HG02642 (cell line): ENCODE data around the gene TXNRD1.
"Not testable (repeated sequence)": the region's sequence is repeated elsewhere in the genome, so short reads cannot be mapped to it uniquely, and the experiment has no call there.

ENCODE experiments used
- ATAC-seq: cut with Tn5 transposase; IDR thresholded peaks from one replicate; pipeline ENCODE4 v1.9.1; 2021; ENCODE audit warnings: mild to moderate bottlenecking; ENCODE audit not compliant: unreplicated experiment, poor library complexity

Gene TXNRD1

DNA sequence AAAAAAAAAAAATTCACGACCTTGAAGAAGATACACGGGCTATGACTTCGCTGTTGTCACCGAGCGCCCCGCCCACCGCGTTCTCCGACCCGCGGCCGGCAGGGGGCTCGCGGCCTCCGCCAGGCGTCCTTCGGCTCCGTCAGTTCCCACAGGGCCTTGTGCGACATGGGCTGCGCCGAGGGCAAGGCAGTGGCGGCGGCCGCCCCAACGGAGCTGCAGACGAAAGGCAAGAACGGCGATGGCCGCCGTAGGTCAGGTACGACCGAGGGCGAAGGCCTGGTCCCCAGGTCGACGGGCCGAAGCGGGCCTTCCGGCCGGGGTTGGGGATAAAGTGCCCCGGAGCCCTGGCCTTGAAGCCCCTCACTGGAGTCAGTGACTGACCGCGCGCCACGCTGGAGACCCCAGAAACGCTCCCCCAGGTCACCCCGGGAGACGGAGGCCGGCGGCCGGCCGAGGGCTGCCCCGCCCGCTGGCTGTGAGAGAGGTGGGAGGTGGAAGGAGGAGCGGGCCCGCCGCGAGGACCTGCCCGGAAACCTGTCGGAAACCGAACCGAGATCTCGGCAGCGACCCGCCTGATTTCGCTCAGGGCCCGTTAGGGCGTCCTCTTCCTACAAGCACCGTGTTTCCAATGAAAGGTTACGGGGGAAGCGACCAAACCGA lies at the start of gene TXNRD1:
TXNRD1 (plus strand) TSS at position 142 of the 660 bp plus-strand sequence; CDS start at position 166, 24 bp downstream.
- peak; percentile 91 for ATAC-seq

DNA sequence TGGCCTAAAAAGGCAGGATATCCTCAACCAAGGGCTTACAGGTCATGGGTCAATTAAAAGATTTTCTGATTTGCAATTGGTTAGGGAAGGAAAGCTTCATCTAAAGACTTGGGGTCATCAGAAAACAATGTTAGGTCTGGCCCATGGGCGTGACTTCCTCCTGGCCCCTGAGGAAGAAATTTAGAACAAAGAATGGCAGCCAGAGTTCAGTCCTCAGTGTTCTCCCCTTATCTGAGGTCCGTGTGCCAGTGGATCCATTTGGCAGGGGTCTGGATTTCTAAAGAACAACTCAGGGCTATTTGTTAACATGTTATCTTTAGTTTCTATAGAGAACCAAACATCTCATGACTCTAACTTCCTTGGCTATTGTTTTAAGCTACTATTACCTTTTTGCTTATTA lies 49.8 kb upstream of the TXNRD1 start:
- no peak for ATAC-seq

DNA sequence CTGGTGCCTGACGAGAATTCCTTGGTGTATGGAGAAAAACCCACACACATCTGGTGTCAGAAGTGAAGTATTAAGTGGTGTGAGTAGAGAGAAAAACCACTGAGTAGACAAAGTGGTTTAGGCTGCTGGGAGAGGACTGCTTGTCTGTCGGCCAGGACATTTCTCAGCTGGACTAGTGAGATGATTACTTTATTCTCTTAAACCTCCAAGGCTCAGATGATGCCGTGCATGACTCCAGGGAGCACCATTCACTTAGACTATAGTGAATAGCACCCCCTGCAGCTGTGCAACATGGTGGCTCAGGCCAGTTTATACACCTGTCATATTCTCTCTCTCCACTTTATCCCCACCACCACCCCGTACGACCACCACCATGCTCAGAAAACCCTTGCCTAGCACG lies 49.1 kb upstream of the TXNRD1 start:
- ATAC-seq, result no peak

DNA sequence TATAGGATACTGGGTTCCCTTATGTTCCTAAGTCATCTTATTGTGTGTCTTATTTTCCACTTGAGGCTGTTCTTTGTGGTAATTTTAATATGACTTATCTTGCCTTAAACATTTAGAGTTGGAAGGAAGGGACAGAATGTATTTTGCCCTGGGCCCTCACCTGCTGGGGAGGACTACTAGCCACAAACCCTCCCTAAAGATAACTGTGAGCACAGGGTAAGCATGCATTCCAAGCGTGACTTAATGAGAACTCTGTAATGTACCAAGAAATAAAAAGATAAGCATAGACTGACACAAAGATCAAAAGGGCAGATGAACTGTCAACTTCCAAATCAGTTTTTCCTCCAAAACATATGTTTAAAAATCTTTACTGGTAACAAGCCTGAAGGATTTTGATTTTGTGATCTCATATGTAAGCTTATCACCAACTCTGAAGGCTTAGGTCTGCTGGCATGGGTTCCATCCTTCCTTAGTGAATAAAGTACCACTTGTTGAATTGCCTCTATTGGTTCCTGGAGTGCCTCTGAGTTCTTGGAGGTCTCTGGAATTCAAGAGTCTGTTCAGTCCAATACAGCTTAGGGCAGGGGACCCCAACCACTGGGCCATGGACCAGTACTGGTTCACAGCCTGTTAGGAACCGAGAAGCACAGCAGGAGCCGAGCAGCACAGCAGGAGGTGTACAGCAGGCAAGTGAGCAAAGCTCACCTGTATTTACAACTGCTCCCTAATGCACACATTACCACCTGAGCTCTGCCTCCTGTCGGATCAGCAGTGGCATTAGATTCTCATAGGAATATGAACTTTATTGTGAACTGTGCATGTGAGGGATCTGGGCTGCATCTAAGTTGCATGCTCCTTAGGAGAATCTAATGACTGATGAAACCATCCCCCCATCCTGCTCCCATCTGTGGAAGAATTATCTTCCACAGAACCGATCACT lies 47.8 kb upstream of the TXNRD1 start:
- ATAC-seq, result no peak

DNA sequence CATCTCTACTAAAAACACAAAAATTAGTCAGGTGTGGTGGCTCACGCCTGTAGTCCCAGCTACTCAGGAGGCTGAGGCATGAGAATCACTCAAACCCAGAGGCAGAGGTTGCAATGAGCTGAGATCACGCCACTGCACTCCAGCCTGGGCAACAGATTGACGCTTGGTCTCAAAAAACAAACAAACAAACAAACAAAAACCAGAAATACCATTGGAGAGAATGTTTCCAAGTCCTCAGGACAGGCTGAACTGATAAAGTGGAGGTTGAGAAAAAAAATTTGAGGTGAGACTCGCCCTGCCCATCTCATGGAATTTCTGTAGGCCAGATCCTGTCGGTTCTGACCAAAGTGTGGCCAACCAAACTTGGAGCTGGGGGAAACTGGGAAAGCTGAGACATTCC lies 47.0 kb upstream of the TXNRD1 start:
- no peak for ATAC-seq

DNA sequence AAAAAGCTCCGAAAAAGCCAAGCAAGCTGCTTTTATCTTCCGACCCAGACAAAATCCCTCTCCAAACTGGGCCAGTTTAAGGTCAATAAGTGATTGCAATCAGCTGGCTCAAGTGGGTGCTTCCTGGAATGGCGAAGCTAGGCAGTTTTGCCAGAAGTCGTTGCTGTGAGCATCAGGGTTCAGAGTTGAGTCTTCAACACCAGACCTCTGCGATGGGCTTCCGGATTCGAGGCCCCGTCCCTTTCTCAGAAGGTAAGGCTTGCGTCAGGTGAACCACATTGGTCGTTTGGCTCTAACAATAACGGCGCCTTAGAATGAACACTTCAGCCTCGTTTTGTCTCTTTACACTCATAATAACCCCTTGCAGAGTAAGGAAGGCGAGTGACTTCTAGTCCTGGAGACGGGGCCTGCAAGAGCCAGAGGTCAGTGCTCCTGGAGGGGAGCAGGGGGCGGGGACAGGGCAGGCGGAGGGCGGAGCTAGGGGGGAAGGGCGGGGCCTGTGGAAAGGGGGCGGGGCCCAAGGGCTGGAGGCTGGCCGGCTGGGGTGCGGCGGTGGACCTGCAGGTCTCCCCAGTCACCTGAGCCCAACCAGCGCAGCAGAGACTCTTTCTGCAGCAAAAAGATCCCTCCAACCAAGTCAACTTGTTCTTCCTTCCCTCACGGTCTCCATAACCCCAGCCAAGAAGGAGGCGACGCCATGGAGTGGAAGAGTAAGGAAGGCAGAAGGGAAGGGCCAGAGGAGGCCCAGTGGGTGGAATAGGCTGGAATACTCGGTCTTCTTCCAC lies 43.6 kb upstream of the TXNRD1 start:
- no peak for ATAC-seq

DNA sequence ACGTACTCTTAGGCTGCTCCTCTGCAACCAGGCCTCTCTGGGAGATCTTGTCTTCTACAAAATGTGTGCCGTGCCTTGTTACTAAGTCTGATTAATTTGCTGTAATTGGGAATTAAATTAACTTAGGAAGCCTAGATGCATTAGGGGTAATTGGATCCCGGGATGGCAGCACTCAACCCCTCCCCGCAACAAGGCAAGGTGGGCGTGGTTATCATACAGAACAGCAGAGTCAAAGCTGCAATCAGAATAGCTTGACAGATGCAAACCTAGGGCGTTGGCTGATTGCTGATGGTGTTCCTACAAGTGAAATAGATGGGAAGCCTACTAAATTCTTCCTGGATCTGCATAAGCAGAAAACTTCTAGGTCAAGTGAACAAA lies 43.0 kb upstream of the TXNRD1 start:
- no peak for ATAC-seq

DNA sequence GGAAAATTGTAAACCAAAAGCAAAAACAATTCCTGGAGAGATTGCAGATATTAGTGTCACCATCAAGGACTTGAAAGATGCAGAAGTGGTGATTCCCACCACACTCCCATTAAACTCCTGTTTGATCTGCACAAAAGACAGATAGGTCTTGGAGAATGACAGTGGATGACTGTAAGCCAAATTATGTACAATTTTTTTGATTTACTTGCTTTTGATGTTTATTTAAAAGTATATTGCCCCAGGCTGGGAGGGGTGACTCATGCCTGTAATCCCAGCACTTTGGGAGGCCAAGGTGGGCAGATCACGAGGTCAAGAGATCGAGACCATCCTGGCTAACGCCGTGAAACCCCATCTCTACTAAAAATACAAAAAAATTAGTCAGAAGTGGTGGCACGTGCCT lies 41.8 kb upstream of the TXNRD1 start:
- not testable (repeated sequence) for ATAC-seq

DNA sequence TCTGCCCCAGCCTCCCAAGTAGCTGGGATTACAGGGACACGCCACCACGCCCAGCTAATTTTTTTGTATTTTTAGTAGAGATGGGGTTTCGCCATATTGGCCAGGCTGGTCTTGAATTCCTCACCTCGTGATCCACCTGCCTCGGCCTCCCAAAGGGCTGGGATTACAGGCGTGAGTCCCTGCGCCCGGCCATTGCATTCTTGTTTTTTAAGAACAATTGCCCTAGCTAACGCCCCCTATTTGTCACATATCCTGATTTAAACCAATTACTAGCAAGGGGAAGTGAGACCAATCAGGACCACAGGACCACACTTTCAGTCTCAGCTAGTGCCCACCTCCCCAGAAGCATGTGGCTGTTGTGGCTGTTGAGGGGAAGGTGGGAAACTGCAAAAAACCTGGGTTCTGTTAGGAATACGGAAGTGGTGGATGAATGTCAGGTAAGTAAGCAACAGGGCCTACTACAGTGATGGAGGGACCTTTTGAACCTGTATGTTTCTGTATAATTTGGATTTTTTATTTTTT lies 39.8 kb upstream of the TXNRD1 start:
- ATAC-seq, result no peak

DNA sequence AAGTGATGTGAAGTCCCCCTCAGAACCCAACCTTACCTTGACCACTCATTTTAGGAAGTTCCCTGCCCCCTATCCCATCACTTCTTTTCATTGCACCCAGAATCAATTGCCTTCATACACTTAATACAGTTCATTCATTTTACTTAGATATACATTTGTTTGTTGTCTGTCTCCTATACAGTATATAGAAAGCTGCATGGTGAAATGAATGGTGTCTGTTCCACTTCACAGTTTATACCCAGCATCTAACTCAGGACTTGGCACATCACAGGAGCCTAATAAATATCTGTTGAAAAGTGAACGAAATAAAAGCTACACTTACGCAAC lies 38.3 kb upstream of the TXNRD1 start:
- ATAC-seq, result no peak

DNA sequence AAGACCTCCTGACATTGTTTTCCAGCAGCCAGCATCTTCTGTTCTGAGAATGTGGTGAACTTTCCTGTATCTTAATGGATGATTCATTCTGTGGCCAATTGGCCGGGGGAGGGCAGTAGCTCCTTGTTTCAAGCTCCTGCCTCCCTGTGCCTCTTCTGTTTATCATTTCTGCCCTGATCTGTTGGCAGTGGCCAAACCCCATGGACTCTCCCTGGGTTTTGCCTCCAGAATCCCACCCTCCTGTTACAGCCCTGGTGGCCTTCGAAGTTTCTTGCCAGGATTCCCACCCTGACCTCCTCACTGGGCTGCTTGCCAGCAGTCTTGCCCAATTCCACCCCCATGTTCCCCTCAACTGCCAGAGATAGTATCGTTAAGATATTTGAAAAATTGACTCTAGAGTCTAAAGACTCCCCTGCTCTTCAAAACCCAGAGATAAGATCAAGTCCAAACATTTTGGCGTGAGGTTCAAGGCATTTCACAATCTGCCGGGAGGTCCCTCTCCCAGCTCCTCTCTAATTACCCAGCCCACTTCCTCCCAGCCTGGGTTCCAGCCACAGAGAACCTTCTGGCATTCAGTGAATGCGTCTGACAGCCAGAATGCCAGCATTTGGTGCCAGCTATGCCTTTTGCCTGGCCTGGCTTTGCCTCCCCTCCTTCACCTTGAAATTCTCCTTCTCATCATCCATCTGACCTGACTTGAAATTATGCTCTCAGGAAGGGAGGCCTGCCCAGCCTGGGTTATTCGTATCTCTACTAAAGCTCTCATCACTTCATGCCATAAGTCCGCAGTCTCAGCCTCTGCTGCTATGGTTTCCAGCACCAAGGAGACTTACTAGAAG lies 37.7 kb upstream of the TXNRD1 start:
- ATAC-seq, result no peak

DNA sequence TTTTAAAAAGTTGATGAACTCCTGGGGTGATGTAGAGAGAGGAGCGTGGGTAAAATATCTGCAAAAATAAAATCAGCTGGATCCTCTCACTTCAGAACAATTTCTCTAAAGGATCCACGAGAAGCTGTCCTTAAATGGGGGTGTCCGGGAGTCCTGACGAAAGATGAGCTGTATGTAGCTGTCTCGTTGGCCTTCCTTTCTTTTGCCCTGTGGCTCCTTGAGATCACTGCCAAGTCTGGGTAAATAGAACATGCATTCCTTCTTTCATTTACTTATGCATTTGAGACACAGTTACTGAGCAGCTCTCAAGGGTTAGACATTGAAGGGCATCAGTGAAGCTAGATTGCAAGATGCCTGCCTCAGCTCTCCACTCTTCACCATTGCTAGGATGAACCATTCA lies 35.2 kb upstream of the TXNRD1 start:
- no peak for ATAC-seq

DNA sequence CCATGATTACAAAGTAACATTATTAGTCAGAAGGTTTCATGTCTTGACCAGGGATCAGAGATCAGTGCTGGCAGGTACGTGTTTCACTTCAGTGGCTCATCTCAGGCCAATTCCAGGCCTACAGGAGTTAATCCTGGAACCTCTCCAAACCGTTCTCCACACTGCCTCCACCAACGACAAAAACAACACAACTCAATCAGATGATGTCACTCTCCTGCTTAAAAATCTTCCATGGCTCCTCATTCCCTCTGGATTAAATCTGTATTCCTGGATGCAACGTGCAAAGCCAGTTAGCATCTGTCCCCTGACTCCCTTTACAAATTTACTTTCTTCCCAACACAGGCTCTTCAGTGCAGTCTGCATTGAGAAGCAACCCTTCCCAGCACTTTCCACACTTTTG lies 34.3 kb upstream of the TXNRD1 start:
- no peak for ATAC-seq

DNA sequence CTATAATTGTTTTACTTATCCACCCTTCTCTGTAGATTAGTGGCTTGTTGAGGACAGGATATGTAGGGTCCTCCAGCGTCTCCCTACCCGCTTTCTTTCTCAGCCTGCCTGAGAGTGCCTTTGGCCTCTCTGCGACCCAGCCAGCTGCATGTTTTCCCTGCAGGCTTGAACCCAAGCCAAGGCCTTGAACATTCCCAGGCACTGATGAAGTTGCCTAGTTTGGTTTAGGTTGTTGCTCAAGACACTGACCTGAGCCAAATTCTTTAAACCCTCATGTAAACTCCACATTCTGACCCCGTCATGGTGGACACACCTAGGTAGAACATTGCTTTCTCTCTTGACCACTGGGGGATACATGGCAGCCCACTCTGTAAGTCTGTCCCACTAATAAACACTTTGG lies 33.4 kb upstream of the TXNRD1 start:
- ATAC-seq, result no peak

DNA sequence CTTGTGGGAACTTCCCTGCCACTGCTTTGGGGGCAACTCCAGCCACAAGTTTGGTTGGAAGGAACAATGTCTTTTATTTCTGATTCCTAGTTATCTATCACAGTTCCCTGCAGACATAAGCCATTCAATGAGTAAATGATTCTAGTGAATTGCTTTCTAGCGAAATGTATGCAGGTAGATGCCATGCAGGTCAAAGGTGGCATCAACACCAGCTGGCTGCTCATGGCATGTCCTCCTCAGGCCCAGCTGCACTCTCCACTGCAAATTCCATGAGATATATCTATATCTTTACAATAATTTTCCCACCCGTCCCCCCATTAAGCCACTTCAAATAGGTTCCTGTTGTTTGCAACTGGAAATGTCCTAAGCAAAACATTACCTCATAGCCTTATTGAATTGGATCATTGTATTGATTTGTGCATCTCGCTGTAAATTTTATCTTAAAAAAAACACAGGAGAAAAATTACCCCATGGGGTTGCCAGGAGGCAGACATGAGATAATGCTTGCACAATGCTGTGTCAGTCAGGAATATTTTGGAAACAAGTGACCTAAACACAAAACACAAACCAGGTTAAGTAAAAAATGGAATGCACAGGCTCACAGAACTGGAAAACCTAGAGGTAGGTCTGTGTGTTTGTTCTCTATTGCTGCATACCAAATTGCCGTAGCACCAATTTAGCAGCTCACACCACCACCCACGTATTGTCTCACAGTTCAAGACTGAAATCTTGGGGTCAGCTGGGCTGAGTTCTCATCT lies 32.8 kb upstream of the TXNRD1 start:
- no peak for ATAC-seq

DNA sequence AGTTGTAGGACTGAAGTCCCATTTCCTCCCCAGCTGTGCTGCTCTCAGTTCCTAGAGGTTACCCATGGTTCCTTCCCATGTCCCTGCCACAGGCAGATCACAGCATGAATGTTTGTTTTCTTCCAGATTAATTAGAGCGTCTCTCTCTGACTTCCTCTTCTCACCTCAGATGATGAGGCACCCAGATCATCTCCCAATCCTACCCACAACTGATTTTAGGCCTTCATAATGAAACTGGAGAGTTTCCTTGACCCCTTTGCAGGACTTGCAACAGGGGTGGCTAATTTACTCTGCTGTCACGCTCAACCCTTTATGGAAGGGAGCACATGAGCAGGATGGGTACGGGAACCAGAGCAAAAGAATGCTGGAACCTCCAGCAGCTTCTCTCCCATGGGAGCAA lies 32.1 kb upstream of the TXNRD1 start:
- no peak for ATAC-seq

DNA sequence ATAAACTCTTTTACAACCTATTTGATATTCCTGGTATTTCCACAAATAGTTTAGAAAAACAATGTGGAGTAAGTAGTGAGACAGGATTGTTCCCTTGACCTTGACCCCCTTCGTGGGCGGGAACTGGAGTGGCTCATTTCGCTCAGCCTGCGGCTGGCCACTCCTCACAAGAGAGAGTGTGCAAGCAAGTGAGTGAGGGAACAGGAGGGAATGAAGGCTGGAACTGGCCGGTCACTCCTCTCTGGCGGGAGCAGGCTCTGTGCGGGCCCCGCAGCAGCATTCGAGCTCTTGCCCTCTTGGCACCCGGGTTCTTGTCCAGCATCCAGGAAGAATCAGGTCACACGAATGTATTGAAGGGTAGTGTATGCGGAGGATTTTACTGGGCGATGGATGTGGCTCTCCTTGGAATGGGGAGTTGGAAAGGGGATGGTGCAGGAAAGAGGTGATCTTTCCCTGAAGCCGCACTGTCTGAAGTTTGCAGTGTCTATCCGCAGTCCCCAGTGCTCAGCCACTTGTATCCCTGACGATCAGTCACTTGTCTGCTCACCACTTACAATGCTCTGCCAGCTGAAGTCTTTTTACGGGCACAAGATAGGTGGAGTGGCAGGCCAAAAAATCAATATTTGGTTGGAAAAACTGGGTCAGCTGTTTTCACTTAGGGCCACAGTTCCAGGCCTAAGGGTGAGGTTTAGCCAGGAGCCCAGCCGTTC lies 28.0 kb upstream of the TXNRD1 start:
- ATAC-seq, result no peak

DNA sequence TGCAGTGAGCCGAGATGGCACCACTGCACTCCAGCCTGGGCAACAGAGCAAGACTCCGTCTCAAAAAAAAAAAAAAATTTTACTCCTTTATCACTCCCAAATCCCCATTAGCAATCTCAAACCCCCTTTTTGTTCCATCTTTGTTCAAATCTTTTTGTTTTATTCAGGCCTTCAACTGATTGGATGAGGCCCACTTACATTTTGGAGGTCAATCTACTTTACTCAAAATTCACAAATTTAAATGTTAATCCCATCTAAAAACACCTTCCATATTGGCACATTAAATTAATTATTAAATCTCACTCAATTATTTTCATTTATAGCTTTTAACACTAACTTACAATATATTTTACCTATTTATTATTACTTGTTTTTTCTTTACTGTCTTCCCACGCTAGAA lies 27.0 kb upstream of the TXNRD1 start:
- ATAC-seq, result no peak
